Endothelial cell of umbilical vein (primary cell): ENCODE results near the gene CHST11. TPM values are rescaled to one million over a fixed set of nuclear protein-coding genes. Genes with fewer than 3 reads are reported as not detected.

Source experiments
- BruUV-seq: library from RNA; stranded (reverse); fragments of 400-500 nt; replicated peaks from 2 replicates; lab custom pipeline; 2021; lab: Mats Ljungman, UMichigan
- CTCF ChIA-PET: fragments of 300-600, 350-600 bp; sonication (Branson Sonifier 250); formaldehyde crosslinking; loops from one replicate; lab custom pipeline; 2021; ENCODE audit warnings: antibody characterized with exemption, inconsistent platforms; lab: Charles Lee
- POLR2A ChIA-PET: fragments of 300-600, 350-600 bp; sonication (Branson Sonifier 250); formaldehyde crosslinking; loops from one replicate; lab custom pipeline; 2021; ENCODE audit warnings: antibody characterized with exemption, inconsistent platforms; lab: Charles Lee
- DNase-seq: peaks from one replicate; pipeline ENCODE4 v3.0.0-alpha.2; 2011; ENCODE audit warnings: low read depth, low spot score
- FAIRE-seq: peaks from 2 replicates; lab custom pipeline; 2011; peaks lifted over from hg19 to GRCh38; lab: Jason Lieb, UNC
- H2AFZ ChIP-seq: 2 replicates; pipeline ENCODE4 v1.6.0; 2012; ENCODE audit warnings: low read depth, low read length, control low read depth, inconsistent platforms
- H3K27ac ChIP-seq: 2 replicates; pipeline ENCODE4 v1.5.1; 2011; ENCODE audit warnings: low read depth, mild to moderate bottlenecking, control low read depth, low read length, moderate library complexity; ENCODE audit not compliant: insufficient read depth
- H3K27me3 ChIP-seq, 2 experiments: 2 replicates each; pipeline versions ENCODE4 v1.6.0 to v1.6.1; 2011; ENCODE audit warnings: low read length in 2 of 2, mixed read lengths in 1 of 2; ENCODE audit not compliant: control insufficient read depth in 2 of 2, insufficient read depth in 2 of 2
- H3K36me3 ChIP-seq, 2 experiments: 2 replicates in 1 of 2; 3 replicates in 1 of 2; pipeline ENCODE4 v1.5.1; 2011; ENCODE audit warnings: low read length in 2 of 2, mild to moderate bottlenecking in 1 of 2, moderate library complexity in 1 of 2; ENCODE audit not compliant: control insufficient read depth in 2 of 2, insufficient read depth in 2 of 2; ENCODE audit errors: extremely low read depth in 1 of 2
- H3K4me1 ChIP-seq: 3 replicates; pipeline ENCODE4 v1.5.1; 2011; ENCODE audit warnings: mild to moderate bottlenecking, low read length; ENCODE audit not compliant: control insufficient read depth, insufficient read depth; ENCODE audit errors: extremely low read depth
- H3K4me2 ChIP-seq: 2 replicates; pipeline ENCODE4 v1.6.1; 2011; ENCODE audit warnings: low read length, control low read depth, mixed read lengths; ENCODE audit not compliant: insufficient read depth
- H3K4me3 ChIP-seq, 3 experiments: fragments of 200-600 bp in 1 of 3; sonication (generic), shearing (Covaris generic) in 1 of 3; replicated peaks in 1 of 3; 2 replicates each; pipeline ENCODE4 v1.5.1; 2011 to 2016; ENCODE audit warnings: control low read depth in 3 of 3, low read length in 3 of 3, mild to moderate bottlenecking in 2 of 3, inconsistent platforms in 1 of 3, low read depth in 1 of 3, moderate library complexity in 1 of 3; ENCODE audit not compliant: insufficient read depth in 1 of 3
- H3K79me2 ChIP-seq: 2 replicates; pipeline ENCODE4 v1.6.0; 2012; ENCODE audit warnings: low read length, inconsistent platforms; ENCODE audit not compliant: control insufficient read depth, insufficient read depth
- H3K9ac ChIP-seq: replicated peaks from 2 replicates; pipeline ENCODE3; 2011; ENCODE audit warnings: low read length, control low read depth; ENCODE audit not compliant: insufficient read depth; ENCODE audit errors: extremely low read depth
- H3K9me1 ChIP-seq: replicated peaks from 3 replicates; pipeline ENCODE4 v1.6.0; 2011; ENCODE audit warnings: mild to moderate bottlenecking, low read length; ENCODE audit not compliant: control insufficient read depth, insufficient read depth; ENCODE audit errors: extremely low read depth
- H3K9me3 ChIP-seq: replicated peaks from 2 replicates; pipeline ENCODE4 v1.5.1; 2012; ENCODE audit warnings: low read length, inconsistent platforms; ENCODE audit not compliant: control insufficient read depth, insufficient read depth
- H4K20me1 ChIP-seq: replicated peaks from 2 replicates; pipeline ENCODE3; 2011; ENCODE audit warnings: mild to moderate bottlenecking, low read length; ENCODE audit not compliant: control insufficient read depth, insufficient read depth; ENCODE audit errors: extremely low read depth
- EZH2 ChIP-seq: IDR thresholded peaks from 2 replicates; pipeline ENCODE4 v1.6.1; 2012; ENCODE audit warnings: borderline replicate concordance, low read depth, mild to moderate bottlenecking, moderate library complexity, low read length, inconsistent platforms; ENCODE audit not compliant: severe bottlenecking
- FOS ChIP-seq: IDR thresholded peaks from 2 replicates; pipeline ENCODE4 v1.6.1; 2011; ENCODE audit warnings: mild to moderate bottlenecking, low read length, moderate library complexity, borderline replicate concordance; ENCODE audit not compliant: insufficient read depth
- GATA2 ChIP-seq: IDR thresholded peaks from 2 replicates; pipeline ENCODE4 v1.7.0; 2011; ENCODE audit warnings: low read depth, mild to moderate bottlenecking, moderate library complexity, mixed read lengths, low read length; ENCODE audit not compliant: insufficient read length, insufficient read depth
- JUN ChIP-seq: IDR thresholded peaks from 2 replicates; pipeline ENCODE4 v1.6.1; 2011; ENCODE audit warnings: borderline replicate concordance, low read depth; ENCODE audit not compliant: insufficient read length, insufficient read depth
- MYC ChIP-seq: IDR thresholded peaks from one replicate; pipeline ENCODE4 v1.6.1; 2011; ENCODE audit warnings: mild to moderate bottlenecking, low read depth, low read length
- POLR2A ChIP-seq: IDR thresholded peaks from 2 replicates; pipeline ENCODE4 v1.6.1; 2012; ENCODE audit warnings: low read depth, mild to moderate bottlenecking, control low read depth, low read length
- POLR2AphosphoS5 ChIP-seq: IDR thresholded peaks from 2 replicates; pipeline ENCODE4 v1.6.1; 2012; ENCODE audit warnings: low read depth, mild to moderate bottlenecking, control low read depth, low read length, moderate library complexity; ENCODE audit not compliant: insufficient read depth
- dilution Hi-C: fragments of 300-500 bp; cut with MboI; formaldehyde crosslinking; loops from one replicate; pipeline ENCODE4 v1.15.0; 2019; ENCODE audit warnings: low sequenced_read_pairs; ENCODE audit not compliant: extremely low pct_ligation_motif_present
- intact Hi-C: fragments of 100-400 bp; cut with micrococcal nuclease; formaldehyde crosslinking; loops from one replicate; pipeline ENCODE4 v1.10.0; 2022
- polyA plus RNA-seq, 4 experiments: library from polyadenylated mRNA; depleted of rRNA in 3 of 4; stranded (reverse) in 3 of 4; unstranded in 1 of 4; fragments of >200 nt; gene quantifications; 2 replicates each; pipeline versions ENCODE4 v1.2.1 to v1.2.3, GENCODE V29; 2011 to 2012; ENCODE audit warnings: missing spikeins in 1 of 4
- total RNA-seq: library from RNA; stranded (reverse); gene quantifications from 2 replicates; pipeline ENCODE4 v1.2.3, GENCODE V29; 2021
- TF ChIP-seq, protein P1 (sequence below): IDR thresholded peaks from 2 replicates; pipeline ENCODE4 v1.6.1; 2011; ENCODE audit not compliant: insufficient read depth, insufficient read length
- TF ChIP-seq, protein P2 (sequence below), 2 donors: IDR thresholded peaks; 1 replicate in 1 of 2; 2 replicates in 1 of 2; pipeline ENCODE4 v1.5.1; 2011; ENCODE audit warnings: low read length in 2 of 2, mild to moderate bottlenecking in 2 of 2, moderate library complexity in 2 of 2, control low read depth in 1 of 2, inconsistent platforms in 1 of 2, low read depth in 1 of 2; ENCODE audit not compliant: insufficient read depth in 1 of 2; ENCODE audit errors: extremely low read depth in 1 of 2

The CHST11 gene
- total and polyA plus RNA-seq, 2 donors (not counting 3 experiments of a cell fraction or from before 2014, with no cell fraction given), result 19.7 to 20.9 TPM

- dilution Hi-C loops, result no loop called here
Measured at GRCh38 chr12:104758771-104759170, 302.0 kb downstream of the CHST11 start.

DNA sequence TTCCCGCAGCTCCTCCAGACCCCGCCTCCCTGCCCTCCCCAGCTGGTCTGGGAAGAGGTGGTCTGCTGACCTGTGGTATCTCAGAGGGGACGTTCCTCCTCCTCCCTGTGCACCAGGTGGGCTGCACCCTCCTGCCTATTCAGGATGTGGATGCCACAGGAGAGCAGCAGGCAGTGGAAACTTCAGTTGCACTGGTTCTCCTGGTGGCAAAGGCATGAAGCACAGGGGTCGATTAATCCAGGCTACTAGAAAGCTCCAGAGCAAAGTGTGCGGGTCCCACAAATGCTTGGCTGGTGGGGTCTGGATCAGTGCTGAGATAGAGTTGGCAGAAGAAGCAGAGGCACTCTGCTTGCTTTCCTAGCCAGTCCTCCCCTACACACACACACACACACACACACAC is 304.3 kb downstream of the CHST11 start:
- H3K4me1 ChIP-seq, result no peaks in the 10 kb centered on the region
- no peaks in the 10 kb centered on the region for H3K9me1 ChIP-seq
- TF ChIP-seq MYC (no peak), EZH2 (no peak), POLR2AphosphoS5 (no peak), FOS (no peak), GATA2 (no peak), JUN (no peak), POLR2A (no peak)
- TF ChIP-seq, protein P1, sequence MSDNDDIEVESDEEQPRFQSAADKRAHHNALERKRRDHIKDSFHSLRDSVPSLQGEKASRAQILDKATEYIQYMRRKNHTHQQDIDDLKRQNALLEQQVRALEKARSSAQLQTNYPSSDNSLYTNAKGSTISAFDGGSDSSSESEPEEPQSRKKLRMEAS, result no peak
- TF ChIP-seq, protein P2, sequence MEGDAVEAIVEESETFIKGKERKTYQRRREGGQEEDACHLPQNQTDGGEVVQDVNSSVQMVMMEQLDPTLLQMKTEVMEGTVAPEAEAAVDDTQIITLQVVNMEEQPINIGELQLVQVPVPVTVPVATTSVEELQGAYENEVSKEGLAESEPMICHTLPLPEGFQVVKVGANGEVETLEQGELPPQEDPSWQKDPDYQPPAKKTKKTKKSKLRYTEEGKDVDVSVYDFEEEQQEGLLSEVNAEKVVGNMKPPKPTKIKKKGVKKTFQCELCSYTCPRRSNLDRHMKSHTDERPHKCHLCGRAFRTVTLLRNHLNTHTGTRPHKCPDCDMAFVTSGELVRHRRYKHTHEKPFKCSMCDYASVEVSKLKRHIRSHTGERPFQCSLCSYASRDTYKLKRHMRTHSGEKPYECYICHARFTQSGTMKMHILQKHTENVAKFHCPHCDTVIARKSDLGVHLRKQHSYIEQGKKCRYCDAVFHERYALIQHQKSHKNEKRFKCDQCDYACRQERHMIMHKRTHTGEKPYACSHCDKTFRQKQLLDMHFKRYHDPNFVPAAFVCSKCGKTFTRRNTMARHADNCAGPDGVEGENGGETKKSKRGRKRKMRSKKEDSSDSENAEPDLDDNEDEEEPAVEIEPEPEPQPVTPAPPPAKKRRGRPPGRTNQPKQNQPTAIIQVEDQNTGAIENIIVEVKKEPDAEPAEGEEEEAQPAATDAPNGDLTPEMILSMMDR (IDR thresholded peaks at IDR 0.05; ENCODE audit: extremely low read depth in 1 of 2, insufficient read depth in 1 of 2, low read depth in 1 of 2, low read length in 2 of 2), result no peak
- no TSS peak for BruUV-seq
- H3K36me3 ChIP-seq, result peaks cover 0 to 6% of the 10 kb centered on the region in 2 experiments
- H3K79me2 ChIP-seq, result no peaks in the 10 kb centered on the region
- DNase-seq, result no peak
- no peaks in the 10 kb centered on the region for H4K20me1 ChIP-seq
- no peak overlapping the region for H3K9ac ChIP-seq
- no peak overlapping the region for H3K27ac ChIP-seq
- no peak overlapping the region for H3K4me3 ChIP-seq
- no peak overlapping the region for H3K4me2 ChIP-seq
- FAIRE-seq, result no peak
- intact Hi-C loops (no loop called here), dilution Hi-C loops (no loop called here)
- ChIA-PET CTCF (interaction anchor here (1.6 kb wide), 1 partner anchor 9 kb away, joined by 5 read pairs; no protein-coding TSS in a partner anchor), POLR2A (no interaction called here)
- H3K9me3 ChIP-seq, result no peaks in the 10 kb centered on the region
- H3K27me3 ChIP-seq, result no peaks in the 10 kb centered on the region
- no peak overlapping the region for H2AFZ ChIP-seq

More at GRCh38 chr12:104758771-104759170, 302.0 kb downstream of the CHST11 start:
- POLR2A ChIA-PET, result no interaction called here
- Histone ChIP-seq H3K27ac (no peak overlapping the region), H3K9ac (no peak overlapping the region), H3K9me3 (no peaks in the 10 kb centered on the region), H3K27me3 (no peaks in the 10 kb centered on the region), H3K79me2 (no peaks in the 10 kb centered on the region), H3K4me3 (no peak overlapping the region), H4K20me1 (no peaks in the 10 kb centered on the region), H3K4me2 (no peak overlapping the region), H3K4me1 (no peaks in the 10 kb centered on the region), H3K36me3 (peaks cover 0 to 6% of the 10 kb centered on the region in 2 experiments), H3K9me1 (no peaks in the 10 kb centered on the region), H2AFZ (no peak overlapping the region)
- TF ChIP-seq MYC (no peak), EZH2 (no peak), GATA2 (no peak)
- CTCF ChIA-PET, result interaction anchor here (1.6 kb wide), 1 partner anchor 32 kb away, joined by 3 read pairs; no protein-coding TSS in a partner anchor
- FAIRE-seq (no peak), DNase-seq (no peak)
- no TSS peak for BruUV-seq
- intact Hi-C loops, result no loop called here
